CD14-positive monocyte (primary cell): ENCODE results near the gene CSF2. TPM values are rescaled to one million over a fixed set of nuclear protein-coding genes. Genes with fewer than 3 reads are reported as not detected.

Experiments used
- DNase-seq, 3 donors: peaks; one replicate each; pipeline ENCODE4 v3.0.0-alpha.2; 2011 to 2022
- H2AFZ ChIP-seq: 2 replicates; pipeline ENCODE4 v1.6.0; 2012; ENCODE audit warnings: mild to moderate bottlenecking, low read depth, low read length, inconsistent platforms; ENCODE audit not compliant: insufficient read depth, poor library complexity, severe bottlenecking
- H3K27ac ChIP-seq, 2 donors: 1 replicate in 1 of 2; 2 replicates in 1 of 2; pipeline ENCODE4 v1.5.1; 2012 to 2013; ENCODE audit warnings: low read length in 2 of 2, control low read depth in 1 of 2, inconsistent platforms in 1 of 2, low read depth in 1 of 2, mild to moderate bottlenecking in 1 of 2
- H3K27me3 ChIP-seq, 2 donors: one replicate each; pipeline versions ENCODE4 v1.6.0 to v1.6.1; 2011 to 2013; ENCODE audit warnings: low read length in 2 of 2; ENCODE audit not compliant: control insufficient read depth in 2 of 2, insufficient read depth in 2 of 2
- H3K36me3 ChIP-seq, 2 donors: replicated peaks in 1 of 2; 1 replicate in 1 of 2; 2 replicates in 1 of 2; pipeline versions ENCODE4 v1.5.1 to v1.6.1; 2012 to 2013; ENCODE audit warnings: low read length in 2 of 2, control low read depth in 1 of 2, inconsistent platforms in 1 of 2, mild to moderate bottlenecking in 1 of 2; ENCODE audit not compliant: insufficient read depth in 2 of 2, control insufficient read depth in 1 of 2
- H3K4me1 ChIP-seq, 2 donors: 1 replicate in 1 of 2; 2 replicates in 1 of 2; pipeline versions ENCODE4 v1.5.1 to v1.6.1; 2012 to 2013; ENCODE audit warnings: low read length in 2 of 2, control low read depth in 1 of 2, inconsistent platforms in 1 of 2, mild to moderate bottlenecking in 1 of 2, moderate library complexity in 1 of 2; ENCODE audit not compliant: insufficient read depth in 2 of 2, control insufficient read depth in 1 of 2
- H3K4me2 ChIP-seq: replicated peaks from 2 replicates; pipeline ENCODE3; 2012; ENCODE audit warnings: low read length, moderate library complexity, mild to moderate bottlenecking; ENCODE audit not compliant: poor library complexity, severe bottlenecking; ENCODE audit errors: extremely low read depth
- H3K4me3 ChIP-seq, 3 experiments: fragments of 200-600 bp in 1 of 3; sonication (generic) in 1 of 3; replicated peaks in 1 of 3; 1 replicate in 2 of 3; 2 replicates in 1 of 3; pipeline ENCODE4 v1.5.1; 2011 to 2013; ENCODE audit warnings: low read length in 3 of 3, mild to moderate bottlenecking in 3 of 3, control low read depth in 2 of 3, low read depth in 2 of 3, inconsistent platforms in 1 of 3, moderate library complexity in 1 of 3
- H3K79me2 ChIP-seq: 2 replicates; pipeline ENCODE4 v1.6.0; 2012; ENCODE audit warnings: mild to moderate bottlenecking, control low read depth, inconsistent platforms, low read length, moderate library complexity; ENCODE audit not compliant: insufficient read depth
- H3K9ac ChIP-seq: 2 replicates; pipeline ENCODE4 v1.6.0; 2017; ENCODE audit warnings: low read length, mild to moderate bottlenecking; ENCODE audit not compliant: insufficient read depth, poor library complexity, severe bottlenecking
- H3K9me3 ChIP-seq, 2 donors: replicated peaks in 1 of 2; 1 replicate in 1 of 2; 2 replicates in 1 of 2; pipeline versions ENCODE4 v1.5.1 to v1.6.1; 2012 to 2013; ENCODE audit warnings: low read length in 2 of 2, control low read depth in 1 of 2; ENCODE audit not compliant: control insufficient read depth in 1 of 2, insufficient read depth in 1 of 2
- H4K20me1 ChIP-seq: 2 replicates; pipeline ENCODE4 v1.6.0; 2012; ENCODE audit warnings: mild to moderate bottlenecking, low read length, control low read depth, moderate library complexity; ENCODE audit not compliant: insufficient read depth
- H3K27ac Mint-ChIP-seq, 7 donors: one replicate each; pipeline ENCODE4 v1.8.0; 2020; ENCODE audit warnings: mild to moderate bottlenecking in 7 of 7, mixed read lengths in 7 of 7, moderate library complexity in 6 of 7, inconsistent platforms in 2 of 7
- H3K27me3 Mint-ChIP-seq, 3 donors: one replicate each; pipeline ENCODE4 v1.8.0; 2021 to 2022; ENCODE audit warnings: low read depth in 3 of 3, mild to moderate bottlenecking in 3 of 3, mixed read lengths in 3 of 3, moderate library complexity in 3 of 3, inconsistent platforms in 1 of 3
- H3K36me3 Mint-ChIP-seq, 2 donors: one replicate each; pipeline ENCODE4 v1.8.0; 2020; ENCODE audit warnings: mixed read lengths in 2 of 2, inconsistent platforms in 1 of 2, mild to moderate bottlenecking in 1 of 2
- H3K4me1 Mint-ChIP-seq: one replicate; pipeline ENCODE4 v1.8.0; 2020; ENCODE audit warnings: mild to moderate bottlenecking, mixed read lengths
- H3K4me3 Mint-ChIP-seq, 2 donors: one replicate each; pipeline ENCODE4 v1.8.0; 2020; ENCODE audit warnings: mild to moderate bottlenecking in 2 of 2, mixed read lengths in 2 of 2, moderate library complexity in 1 of 2
- H3K9me3 Mint-ChIP-seq, 7 donors: one replicate each; pipeline ENCODE4 v1.8.0; 2020 to 2022; ENCODE audit warnings: mixed read lengths in 7 of 7, mild to moderate bottlenecking in 6 of 7, moderate library complexity in 6 of 7, inconsistent platforms in 2 of 7
- WGBS: methylation state at CpG from one replicate; pipeline ENCODE4 v1.1.5; 2013; ENCODE audit warnings: missing lambda C conversion rate; ENCODE audit not compliant: insufficient coverage; 5-methylcytosine and 5-hydroxymethylcytosine counted together
- intact Hi-C, 2 donors: fragments of 100-400 bp; cut with micrococcal nuclease; formaldehyde crosslinking; loops; one replicate each; pipeline versions ENCODE4 v1.15.0 to v1.15.1; 2023
- polyA plus RNA-seq, 3 donors: library from polyadenylated mRNA; depleted of rRNA in 1 of 3; unstranded in 2 of 3; stranded (reverse) in 1 of 3; fragments of 300-500 nt in 2 of 3; fragments of >200 nt in 1 of 3; fragmentation: Illumina TruSeq in 2 of 3; gene quantifications; 1 replicate in 2 of 3; 2 replicates in 1 of 3; pipeline ENCODE4 v1.2.3, GENCODE V29; 2012 to 2021
- TF ChIP-seq, protein P1 (sequence below): fragments of 200-600 bp; IDR thresholded peaks from one replicate; pipeline ENCODE4 v1.8.0; 2022; ENCODE audit warnings: antibody characterized with exemption, mild to moderate bottlenecking

CSF2 gene
- polyA plus RNA-seq, 3 donors, result not detected

DNA sequence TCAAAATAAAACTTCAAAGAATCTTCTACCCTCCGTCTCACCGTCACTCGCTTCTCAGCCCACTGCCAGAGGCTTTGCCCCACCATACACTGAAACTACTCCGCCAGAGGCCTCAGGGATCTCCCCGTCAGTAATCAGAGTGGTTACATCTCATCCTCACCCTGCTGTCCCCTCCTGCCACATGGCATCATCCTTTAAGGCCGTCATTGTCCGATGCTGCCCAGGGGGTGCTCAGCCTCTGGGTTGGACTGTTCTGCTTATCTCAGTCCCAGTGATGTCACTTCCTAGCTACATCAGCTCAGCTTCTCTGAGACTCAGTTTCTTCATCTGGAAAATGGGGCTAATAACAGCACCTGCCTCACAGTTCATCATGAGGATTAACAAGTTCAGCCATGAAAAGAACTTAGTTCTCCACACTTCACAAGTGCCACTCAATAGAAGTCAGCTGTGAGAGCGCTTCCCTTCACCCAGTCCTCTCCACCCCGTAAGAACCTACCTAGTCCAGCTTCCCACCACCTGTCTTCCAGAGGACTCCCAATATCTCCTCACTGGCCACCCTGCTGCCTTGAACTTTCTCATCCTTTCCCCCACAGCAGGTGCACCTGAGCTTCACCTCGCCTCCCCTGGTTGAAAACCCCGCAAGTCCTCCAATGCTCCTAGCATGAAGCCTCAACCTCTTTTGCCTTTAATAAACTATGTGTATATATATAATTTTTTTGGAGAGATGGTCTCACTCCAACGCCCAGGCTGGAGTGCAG, 15.9 kb upstream of the CSF2 start:
- H3K27ac ChIP-seq, result no peak overlapping the region
- TF ChIP-seq, protein P1, sequence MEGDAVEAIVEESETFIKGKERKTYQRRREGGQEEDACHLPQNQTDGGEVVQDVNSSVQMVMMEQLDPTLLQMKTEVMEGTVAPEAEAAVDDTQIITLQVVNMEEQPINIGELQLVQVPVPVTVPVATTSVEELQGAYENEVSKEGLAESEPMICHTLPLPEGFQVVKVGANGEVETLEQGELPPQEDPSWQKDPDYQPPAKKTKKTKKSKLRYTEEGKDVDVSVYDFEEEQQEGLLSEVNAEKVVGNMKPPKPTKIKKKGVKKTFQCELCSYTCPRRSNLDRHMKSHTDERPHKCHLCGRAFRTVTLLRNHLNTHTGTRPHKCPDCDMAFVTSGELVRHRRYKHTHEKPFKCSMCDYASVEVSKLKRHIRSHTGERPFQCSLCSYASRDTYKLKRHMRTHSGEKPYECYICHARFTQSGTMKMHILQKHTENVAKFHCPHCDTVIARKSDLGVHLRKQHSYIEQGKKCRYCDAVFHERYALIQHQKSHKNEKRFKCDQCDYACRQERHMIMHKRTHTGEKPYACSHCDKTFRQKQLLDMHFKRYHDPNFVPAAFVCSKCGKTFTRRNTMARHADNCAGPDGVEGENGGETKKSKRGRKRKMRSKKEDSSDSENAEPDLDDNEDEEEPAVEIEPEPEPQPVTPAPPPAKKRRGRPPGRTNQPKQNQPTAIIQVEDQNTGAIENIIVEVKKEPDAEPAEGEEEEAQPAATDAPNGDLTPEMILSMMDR, result no peak
- peak in 1 of 3 donors; percentile 1 for DNase-seq
- no peak overlapping the region for H3K4me3 ChIP-seq
- H4K20me1 ChIP-seq, result no peaks in the 10 kb centered on the region
- Mint-ChIP-seq H3K4me1 (no peaks in the 10 kb centered on the region), H3K36me3 (no peaks in the 10 kb centered on the region), H3K27ac (no peak overlapping the region), H3K9me3 (no peaks in the 10 kb centered on the region), H3K4me3 (no peak overlapping the region), H3K27me3 (peaks cover 4 to 8% (median 5%) of the 10 kb centered on the region in 3 donors)
- no peaks in the 10 kb centered on the region for H3K9me3 ChIP-seq
- H3K4me2 ChIP-seq, result no peak overlapping the region
- 95% methylated on average over 9 of the region's 12 CpGs for WGBS
- H3K79me2 ChIP-seq, result no peaks in the 10 kb centered on the region
- no peak overlapping the region for H3K9ac ChIP-seq
- intact Hi-C loops, result no loop called here
- H2AFZ ChIP-seq, result no peak overlapping the region
- H3K4me1 ChIP-seq, result no peaks in the 10 kb centered on the region
- no peaks in the 10 kb centered on the region for H3K27me3 ChIP-seq
- H3K36me3 ChIP-seq, result no peaks in the 10 kb centered on the region

DNA sequence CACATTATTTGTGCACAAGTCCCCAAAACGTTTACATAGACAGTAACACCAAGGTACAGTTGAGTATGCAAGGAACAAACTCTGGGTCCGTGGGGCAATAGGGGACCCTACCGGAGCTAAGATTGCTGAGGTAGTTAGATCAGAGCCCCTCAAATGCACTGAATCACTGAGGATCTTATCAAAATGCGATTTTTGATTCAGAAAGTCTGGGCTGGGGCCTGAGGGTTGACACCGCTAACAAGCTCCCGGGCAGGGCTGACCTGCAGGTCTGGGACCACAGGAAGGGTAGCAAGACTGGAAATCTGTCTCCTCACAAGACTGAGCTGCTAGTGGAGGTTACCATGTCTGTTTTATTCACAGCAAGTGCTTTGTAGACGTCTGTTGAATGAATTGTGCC, 14.9 kb upstream of the CSF2 start:
- H3K36me3 Mint-ChIP-seq, result no peaks in the 10 kb centered on the region

More for the DNA sequence above, 14.9 kb upstream of the CSF2 start:
- WGBS, result 96% methylated on average over 6 of the region's 7 CpGs
- Mint-ChIP-seq H3K4me3 (no peak overlapping the region), H3K27ac (no peak overlapping the region), H3K27me3 (peaks cover 6 to 8% (median 7%) of the 10 kb centered on the region in 3 donors), H3K9me3 (no peaks in the 10 kb centered on the region), H3K4me1 (no peaks in the 10 kb centered on the region)
- H3K27me3 ChIP-seq, result no peaks in the 10 kb centered on the region
- DNase-seq, result no peak
- TF ChIP-seq, protein P1, result no peak
- no peaks in the 10 kb centered on the region for H4K20me1 ChIP-seq
- H3K4me1 ChIP-seq, result no peaks in the 10 kb centered on the region
- no peaks in the 10 kb centered on the region for H3K9me3 ChIP-seq
- H2AFZ ChIP-seq, result no peak overlapping the region
- H3K4me3 ChIP-seq, result no peak overlapping the region
- H3K79me2 ChIP-seq, result no peaks in the 10 kb centered on the region
- no peak overlapping the region for H3K27ac ChIP-seq
- no peak overlapping the region for H3K9ac ChIP-seq
- intact Hi-C loops, result no loop called here
- H3K36me3 ChIP-seq, result no peaks in the 10 kb centered on the region
- no peak overlapping the region for H3K4me2 ChIP-seq
